ENCODE measurements around the gene HYAL2. TPM values are rescaled to one million over a fixed set of nuclear protein-coding genes. Genes with fewer than 3 reads are reported as not detected.

Gene HYAL2
- total and polyA plus RNA-seq, 4 donors: 19.5 to 57.6 (median 33.2) TPM

GRCh38 chr3:50340448-50341329 is 18.1 kb upstream of the HYAL2 start, which contains the start of gene RASSF1 (continued):
- TF ChIP-seq REST (IDR thresholded peaks at IDR 0.05): peak; percentile 33
- TF ChIP-seq RAD21 (IDR thresholded peaks at IDR 0.05): no peak
- no peak for TF ChIP-seq EGR1 (IDR thresholded peaks at IDR 0.05; ENCODE audit: low read depth in 2 of 2)
- no peak for TF ChIP-seq YY1 (IDR thresholded peaks at IDR 0.05)
- no peak for TF ChIP-seq TAF1 (conservative IDR thresholded peaks at IDR 0.05)

DNA sequence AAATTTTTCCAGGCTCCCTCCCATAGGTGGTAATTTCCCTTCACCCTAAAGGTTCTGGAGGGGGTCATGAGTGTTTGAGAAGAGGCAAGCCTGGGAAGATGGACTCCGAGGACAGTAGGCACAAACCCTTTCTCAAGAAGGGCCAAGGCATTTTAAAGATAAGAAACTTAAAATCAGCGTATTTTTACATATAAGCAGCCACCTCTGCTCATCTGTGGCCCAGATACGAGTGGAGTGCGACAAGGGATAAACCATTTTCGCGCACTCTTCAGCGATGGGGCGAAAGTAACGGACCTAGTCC is 17.6 kb upstream of the HYAL2 start:
- Histone ChIP-seq H3K9ac (ENCODE audit: low read depth in 1 of 2, low read length in 2 of 2) (peak overlapping the region in 1 of 2 donors; percentile 62), H3K27ac (ENCODE audit: low read depth in 1 of 2, low read length in 2 of 2) (peak overlapping the region; percentile 21 to 34), H3K4me1 (ENCODE audit: control insufficient read depth in 4 of 4, insufficient read depth in 4 of 4, low read length in 3 of 4) (peaks cover 6 to 32% (median 15%) of the 10 kb centered on the region in 4 donors), H3K27me3 (ENCODE audit: control insufficient read depth in 4 of 4, insufficient read depth in 4 of 4, low read length in 3 of 4) (no peaks in the 10 kb centered on the region), H3K9me3 (ENCODE audit: control insufficient read depth in 4 of 4, low read length in 3 of 4) (no peaks in the 10 kb centered on the region), H3K4me3 (ENCODE audit: low read depth in 1 of 3, low read length in 3 of 3) (peak overlapping the region in 1 of 3 donors; percentile 42), H3K36me3 (ENCODE audit: control insufficient read depth in 4 of 4, insufficient read depth in 3 of 4, low read depth in 1 of 4, low read length in 3 of 4) (no peaks in the 10 kb centered on the region)
- no peak for DNase-seq (ENCODE audit: low spot score)
- TF ChIP-seq CTCF (IDR thresholded peaks at IDR 0.05; ENCODE audit: low read depth, low read length, missing input control): no peak
- TF ChIP-seq REST (IDR thresholded peaks at IDR 0.05): no peak
- no peak for TF ChIP-seq HNF4A (conservative IDR thresholded peaks at IDR 0.05)
- TF ChIP-seq HNF4G (IDR thresholded peaks at IDR 0.05): no peak
- no peak for TF ChIP-seq SP1 (IDR thresholded peaks at IDR 0.05)
- TF ChIP-seq, protein P1, sequence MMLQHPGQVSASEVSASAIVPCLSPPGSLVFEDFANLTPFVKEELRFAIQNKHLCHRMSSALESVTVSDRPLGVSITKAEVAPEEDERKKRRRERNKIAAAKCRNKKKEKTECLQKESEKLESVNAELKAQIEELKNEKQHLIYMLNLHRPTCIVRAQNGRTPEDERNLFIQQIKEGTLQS (IDR thresholded peaks at IDR 0.05): no peak
- no peak for TF ChIP-seq JUND (IDR thresholded peaks at IDR 0.05)
- TF ChIP-seq RXRA (IDR thresholded peaks at IDR 0.05): no peak
- no peak for TF ChIP-seq YY1 (IDR thresholded peaks at IDR 0.05)
- TF ChIP-seq NR2F2 (IDR thresholded peaks at IDR 0.05): no peak
- TF ChIP-seq FOXA2 (IDR thresholded peaks at IDR 0.05): no peak
- TF ChIP-seq RAD21 (IDR thresholded peaks at IDR 0.05): no peak
- no peak for TF ChIP-seq FOXA1 (IDR thresholded peaks at IDR 0.05)
- TF ChIP-seq EGR1 (IDR thresholded peaks at IDR 0.05; ENCODE audit: low read depth in 2 of 2): no peak
- 41% methylated on average over 9 of the region's 9 CpGs for WGBS

All from liver (tissue), 9 donors.